ENCODE measurements around the gene RSPO1. TPM values are rescaled to one million over a fixed set of nuclear protein-coding genes. Genes with fewer than 3 reads are reported as not detected.
A peak's percentile ranks its signal among the peaks of the same experiment; 100 is the strongest.
"Not testable (repeated sequence)": the region's sequence is repeated elsewhere in the genome, so short reads cannot be mapped to it uniquely, and the experiment has no call there.

The RSPO1 gene
- under 1 TPM in 3 of 6 donors, not detected in 3; 0.09 to 0.46 (median 0.13) TPM for total RNA-seq
- under 1 TPM; 0.11 to 0.26 TPM for polyA plus RNA-seq

- Histone ChIP-seq H3K36me3 (no peaks in the 10 kb centered on the region), H3K27me3 (peaks cover 0 to 11% (median 2%) of the 10 kb centered on the region in 4 donors), H3K4me1 (peaks cover 0 to 4% (median 0%) of the 10 kb centered on the region in 3 donors), H3K9me3 (no peaks in the 10 kb centered on the region), H3K4me3 (peak within 1 kb of the TSS in 2 of 4 donors; percentile 14 to 23), H3K27ac (no peak within 1 kb of the TSS)
- TF ChIP-seq CTCF (IDR thresholded peaks at IDR 0.05): no peak
- intact Hi-C loops (cut with DNase I): no loop called here
- FAIRE-seq (no peak), DNase-seq (no peak), ATAC-seq (peak in 3 of 4 donors; percentile 14 to 53 (median 29))
- WGBS, 2 donors: 0 to 1% methylated on average over 36 to 72 of the region's 72 CpGs
These were observed at the start of gene RSPO1 for GRCh38 chr1:37634244-37634991. TSS of gene RSPO1 (minus strand) at chr1:37634892. CDS start at chr1:37629661, 5,231 bp downstream.

GRCh38 chr1:37684182-37684581, 49.5 kb upstream of the RSPO1 start:
- 89 to 92% methylated on average over 9 of the region's 9 CpGs for WGBS, 2 donors
- not testable (repeated sequence) for DNase-seq, ATAC-seq, H3K27me3 ChIP-seq, H3K9me3 ChIP-seq, H3K4me3 ChIP-seq, H3K4me1 ChIP-seq, FAIRE-seq, H3K27ac ChIP-seq
- intact Hi-C loops (cut with DNase I): loop anchor here in 2 of 3 donors (5.0 to 10.0 kb wide), 3 partner anchors 82 to 229 kb away; no protein-coding TSS in a partner anchor
- peaks cover 0 to 13% (median 11%) of the 10 kb centered on the region in 3 donors for H3K36me3 ChIP-seq

GRCh38 chr1:37682334-37682987, 47.8 kb upstream of the RSPO1 start:
- Histone ChIP-seq H3K27me3 (no peaks in the 10 kb centered on the region), H3K27ac (no peak overlapping the region), H3K9me3 (no peaks in the 10 kb centered on the region), H3K4me1 (no peaks in the 10 kb centered on the region), H3K4me3 (no peak overlapping the region), H3K36me3 (peaks cover 0 to 13% (median 11%) of the 10 kb centered on the region in 3 donors)
- 68 to 71% methylated on average over 5 of the region's 5 CpGs for WGBS, 2 donors
- ATAC-seq (peak; percentile 64 to 90 (median 86)), DNase-seq (peak in 5 of 6 donors; percentile 19 to 81 (median 62)), FAIRE-seq (peak; percentile 34)
- peak; percentile 67 to 85 (median 81) for TF ChIP-seq CTCF (IDR thresholded peaks at IDR 0.05)
- intact Hi-C loops (cut with DNase I): loop anchor here in 2 of 3 donors (5.0 to 10.0 kb wide), 3 partner anchors 80 to 228 kb away; no protein-coding TSS in a partner anchor

GRCh38 chr1:37680933-37681332, 46.2 kb upstream of the RSPO1 start:
- Histone ChIP-seq H3K4me1 (no peaks in the 10 kb centered on the region), H3K27me3 (no peaks in the 10 kb centered on the region), H3K27ac (no peak overlapping the region), H3K4me3 (no peak overlapping the region), H3K36me3 (peaks cover 0 to 7% (median 7%) of the 10 kb centered on the region in 3 donors), H3K9me3 (no peaks in the 10 kb centered on the region)
- FAIRE-seq: no peak
- ATAC-seq: no peak
- TF ChIP-seq CTCF (IDR thresholded peaks at IDR 0.05): no peak
- 75 to 83% methylated on average over 3 of the region's 3 CpGs for WGBS, 2 donors
- DNase-seq: no peak
- intact Hi-C loops (cut with DNase I): loop anchor here in 2 of 3 donors (5.0 to 10.0 kb wide), 3 partner anchors 79 to 226 kb away; no protein-coding TSS in a partner anchor

GRCh38 chr1:37677808-37678207, 43.1 kb upstream of the RSPO1 start:
- no peak for TF ChIP-seq CTCF (IDR thresholded peaks at IDR 0.05)
- Histone ChIP-seq H3K9me3 (no peaks in the 10 kb centered on the region), H3K4me3 (no peak overlapping the region), H3K36me3 (no peaks in the 10 kb centered on the region), H3K4me1 (no peaks in the 10 kb centered on the region), H3K27me3 (no peaks in the 10 kb centered on the region), H3K27ac (no peak overlapping the region)
- 58 to 62% methylated on average over 5 of the region's 5 CpGs for WGBS, 2 donors
- ATAC-seq (no peak), FAIRE-seq (no peak), DNase-seq (no peak)
- intact Hi-C loops (cut with DNase I): no loop called here

Measured in pancreas (tissue), 10 donors.